RWPE2 (cell line): ENCODE measurements around the gene SDC3.

Source experiments
- ATAC-seq: fragments of 200-7000 bp; cut with Tn5 transposase; 3 replicates; pipeline ENCODE4 v1.9.1; 2021; ENCODE audit warnings: low read depth
- DNase-seq: peaks from one replicate; pipeline ENCODE4 v3.0.0-alpha.2; 2020; ENCODE audit warnings: low spot score
- H3K27ac ChIP-seq: fragments of 450-650 bp; 2 replicates; pipeline ENCODE4 v1.5.1; 2017; ENCODE audit warnings: mild to moderate bottlenecking; ENCODE audit not compliant: poor library complexity, severe bottlenecking
- H3K27me3 ChIP-seq: fragments of 250-450 bp; sonication (Bioruptor Pico); 2 replicates; pipeline ENCODE4 v1.5.1; 2021; ENCODE audit warnings: mild to moderate bottlenecking, moderate library complexity; ENCODE audit not compliant: insufficient read depth, poor library complexity, severe bottlenecking
- H3K36me3 ChIP-seq: fragments of 250-450 bp; sonication (Bioruptor Pico); 2 replicates; pipeline ENCODE4 v1.5.1; 2020; ENCODE audit warnings: low read depth, mild to moderate bottlenecking, moderate library complexity
- H3K4me1 ChIP-seq: fragments of 250-450 bp; sonication (Bioruptor Pico); 2 replicates; pipeline ENCODE4 v1.5.1; 2021; ENCODE audit warnings: mild to moderate bottlenecking, moderate library complexity; ENCODE audit not compliant: insufficient read depth, poor library complexity, severe bottlenecking
- H3K4me3 ChIP-seq: fragments of 250-450 bp; sonication (Bioruptor Pico); 2 replicates; pipeline ENCODE4 v1.5.1; 2021; ENCODE audit warnings: mild to moderate bottlenecking, moderate library complexity; ENCODE audit not compliant: severe bottlenecking
- H3K9me3 ChIP-seq: fragments of 250-450 bp; sonication (Bioruptor Pico); 2 replicates; pipeline ENCODE4 v1.5.1; 2021; ENCODE audit warnings: mild to moderate bottlenecking, moderate library complexity; ENCODE audit not compliant: severe bottlenecking
- CTCF ChIP-seq: fragments of 450-650 bp; IDR thresholded peaks from one replicate; pipeline ENCODE4 v1.5.1; 2017; ENCODE audit warnings: mild to moderate bottlenecking, moderate library complexity; ENCODE audit not compliant: poor library complexity, severe bottlenecking

The SDC3 gene

GRCh38 chr1:30839827-30840359, 68.7 kb downstream of the SDC3 start:
- DNase-seq: no peak
- no peak overlapping the region for H3K27ac ChIP-seq
- no peaks in the 10 kb centered on the region for H3K27me3 ChIP-seq
- TF ChIP-seq CTCF: no peak
- no peaks in the 10 kb centered on the region for H3K36me3 ChIP-seq
- no peak for ATAC-seq
- H3K4me3 ChIP-seq: no peak overlapping the region
- H3K4me1 ChIP-seq: no peaks in the 10 kb centered on the region
- H3K9me3 ChIP-seq: no peaks in the 10 kb centered on the region

DNA sequence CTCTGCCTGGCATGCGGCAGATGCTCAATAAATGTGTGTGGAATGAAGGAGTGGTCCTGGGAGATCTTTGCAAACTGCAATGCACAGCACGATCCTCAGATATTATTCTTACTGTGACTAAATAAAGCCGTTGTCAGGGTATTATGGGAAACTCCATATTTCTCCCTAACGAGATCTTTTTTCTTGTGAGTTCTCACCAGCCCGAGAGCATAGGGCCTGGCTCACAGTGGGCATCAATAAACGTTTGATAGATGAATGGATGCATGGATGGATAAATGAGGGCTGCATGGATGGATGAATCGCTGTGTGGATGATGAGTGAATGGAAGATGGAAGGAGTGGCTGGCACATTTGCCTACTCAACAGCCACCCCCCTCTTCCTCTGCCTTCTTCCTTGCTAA, 69.6 kb downstream of the SDC3 start:
- H3K4me3 ChIP-seq: no peak overlapping the region
- H3K27ac ChIP-seq: no peak overlapping the region
- DNase-seq: no peak
- H3K36me3 ChIP-seq: no peaks in the 10 kb centered on the region
- no peaks in the 10 kb centered on the region for H3K9me3 ChIP-seq
- H3K27me3 ChIP-seq: no peaks in the 10 kb centered on the region
- no peak for TF ChIP-seq CTCF
- no peak for ATAC-seq
- H3K4me1 ChIP-seq: no peaks in the 10 kb centered on the region

DNA sequence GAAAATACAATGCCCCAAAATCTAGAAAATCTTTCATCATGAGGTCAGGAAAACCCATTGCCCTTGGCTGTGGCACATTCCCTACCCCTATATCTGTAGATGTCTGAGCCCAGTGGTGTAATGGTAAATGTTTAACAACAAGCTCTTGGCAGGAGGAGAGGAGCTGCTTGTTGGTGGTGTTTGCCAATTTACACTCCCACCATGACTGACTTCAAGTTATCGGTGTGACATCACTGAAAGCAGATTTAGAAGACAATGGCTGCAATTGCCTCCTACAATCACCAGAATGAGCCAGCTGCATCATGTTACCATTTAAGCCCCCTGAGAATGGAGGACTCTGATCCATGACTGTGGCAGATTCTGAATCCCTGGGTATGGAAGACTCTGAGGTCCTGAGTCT, 70.9 kb downstream of the SDC3 start:
- no peaks in the 10 kb centered on the region for H3K4me1 ChIP-seq
- no peak for TF ChIP-seq CTCF
- DNase-seq (no peak), ATAC-seq (no peak)
- H3K36me3 ChIP-seq: no peaks in the 10 kb centered on the region
- no peak overlapping the region for H3K27ac ChIP-seq
- no peak overlapping the region for H3K4me3 ChIP-seq
- H3K27me3 ChIP-seq: no peaks in the 10 kb centered on the region
- H3K9me3 ChIP-seq: no peaks in the 10 kb centered on the region

DNA sequence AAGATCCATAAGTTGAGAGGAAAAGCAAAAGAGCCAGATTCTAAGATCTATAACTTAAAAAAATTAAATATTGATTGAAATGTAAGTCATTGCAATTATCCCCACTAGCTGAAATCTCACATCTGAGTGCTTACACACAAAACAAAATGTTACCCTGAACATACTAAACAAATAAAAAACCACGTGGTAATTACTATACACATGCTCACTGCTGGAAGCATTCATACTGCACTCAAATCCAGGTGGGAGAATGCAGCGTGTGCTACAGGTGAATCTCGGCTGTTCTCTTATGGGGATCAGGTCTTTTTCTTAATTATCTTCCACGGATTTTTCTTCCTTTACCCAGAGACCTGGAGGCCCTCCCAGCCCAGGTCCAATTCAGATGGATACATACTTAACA, 74.3 kb downstream of the SDC3 start:
- ATAC-seq (no peak), DNase-seq (no peak)
- no peaks in the 10 kb centered on the region for H3K9me3 ChIP-seq

DNA sequence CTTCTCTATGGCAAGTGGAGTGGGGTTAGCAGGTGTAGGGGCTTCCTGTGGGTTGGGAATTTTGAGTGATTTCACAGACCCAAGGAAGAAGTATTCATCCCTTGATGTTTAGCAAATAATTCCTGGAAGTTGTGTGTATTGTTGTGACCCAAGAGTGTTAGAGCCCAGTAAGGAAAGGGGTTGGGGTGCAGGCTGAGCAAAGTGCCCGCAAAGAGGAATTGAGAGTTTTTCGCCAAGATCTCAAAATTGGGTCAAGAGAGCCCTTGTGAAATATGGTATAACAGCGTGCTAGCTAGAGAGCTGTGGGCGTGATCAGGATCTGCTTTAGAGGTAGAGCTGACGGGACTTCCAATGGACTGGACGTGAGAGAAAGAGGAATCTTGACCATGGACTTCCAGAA, 78.0 kb downstream of the SDC3 start:
- DNase-seq (no peak), ATAC-seq (no peak)
- Histone ChIP-seq H3K27ac (no peak overlapping the region), H3K36me3 (no peaks in the 10 kb centered on the region), H3K4me3 (no peak overlapping the region), H3K27me3 (no peaks in the 10 kb centered on the region), H3K4me1 (no peaks in the 10 kb centered on the region), H3K9me3 (no peaks in the 10 kb centered on the region)
- TF ChIP-seq CTCF: no peak

More for the DNA sequence above, 74.3 kb downstream of the SDC3 start:
- no peak for TF ChIP-seq CTCF
- Histone ChIP-seq H3K4me3 (no peak overlapping the region), H3K36me3 (no peaks in the 10 kb centered on the region), H3K27me3 (no peaks in the 10 kb centered on the region), H3K27ac (no peak overlapping the region), H3K4me1 (no peaks in the 10 kb centered on the region)
